Hematopoietic multipotent progenitor cell (in vitro differentiated cells): ENCODE data around the gene ALPK3. TPM values are rescaled to one million over a fixed set of nuclear protein-coding genes. Genes with fewer than 3 reads are reported as not detected.

ENCODE experiments used
- DNase-seq, 3 donors: peaks; one replicate each; pipeline ENCODE4 v3.0.0-alpha.2; 2011 to 2015; ENCODE audit warnings: low read depth in 2 of 3, low spot score in 2 of 3
- total RNA-seq: library from RNA; depleted of rRNA; stranded (reverse); fragments of >200 nt; gene quantifications from one replicate; pipeline ENCODE4 v1.2.3, GENCODE V29; 2012

The ALPK3 gene
- total RNA-seq, 1 donor = 0.81 TPM

DNA sequence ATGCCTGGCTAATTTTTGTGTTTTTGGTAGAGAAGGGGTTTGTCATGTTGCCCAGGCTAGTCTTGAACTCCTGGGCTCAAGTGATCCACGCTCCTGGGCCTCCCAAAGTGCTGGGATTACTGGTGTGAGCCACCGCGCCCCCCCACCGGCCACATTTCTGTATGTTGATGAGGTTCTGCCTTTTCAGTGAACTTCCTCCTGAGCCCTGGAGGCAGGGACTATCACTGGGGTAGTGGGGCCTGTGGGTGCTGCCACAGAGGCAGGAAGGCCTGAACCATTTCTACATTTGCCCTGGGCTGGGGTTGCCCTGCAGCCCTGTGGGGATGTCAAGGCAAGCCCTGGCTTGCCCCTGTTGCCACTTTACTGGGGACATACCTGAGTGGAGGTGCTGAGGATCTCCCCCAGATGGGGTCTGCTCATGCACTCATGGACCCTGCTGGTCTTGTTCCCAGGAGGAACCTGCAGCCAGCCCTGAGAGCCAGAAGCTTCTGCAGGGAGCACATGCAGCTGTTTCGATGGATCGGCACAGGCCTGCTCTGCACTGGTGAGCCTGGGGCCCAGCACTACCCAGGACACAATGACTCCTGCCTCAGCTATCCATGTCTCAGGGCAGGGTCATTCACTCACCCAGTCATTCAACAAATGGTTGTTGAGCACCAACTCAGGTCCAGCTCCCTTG, 73.0 kb downstream of the ALPK3 start:
- DNase-seq = no peak

DNA sequence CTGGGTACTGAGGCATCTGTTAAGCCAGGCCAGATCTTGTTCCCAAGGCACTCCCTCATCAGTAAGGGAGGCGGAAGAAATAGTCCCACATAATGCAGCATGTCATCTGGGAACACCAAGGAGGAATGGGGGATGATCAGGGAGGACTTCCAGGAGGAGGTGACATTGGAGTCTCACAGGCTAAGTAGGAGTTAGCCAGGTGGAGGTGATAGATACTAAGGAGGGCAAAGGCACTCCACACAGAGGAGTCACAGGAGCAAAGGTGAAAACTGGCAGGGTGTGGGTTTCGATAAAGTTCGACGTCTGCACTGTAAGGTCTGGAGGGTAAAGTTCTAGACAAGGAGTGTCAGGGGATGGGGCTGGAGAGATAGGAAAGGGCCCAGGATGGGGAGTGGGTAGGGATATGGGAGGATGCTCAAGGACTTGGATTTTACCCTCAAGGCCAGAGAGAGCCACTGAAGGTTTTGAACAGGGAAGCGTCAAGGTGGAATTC, 73.6 kb downstream of the ALPK3 start:
- no peak for DNase-seq

- DNase-seq = no peak
Observed at GRCh38 chr15:84891339-84891738, 74.2 kb downstream of the ALPK3 start.

- DNase-seq = no peak
Observed at GRCh38 chr15:84892786-84893307, 75.7 kb downstream of the ALPK3 start.

GRCh38 chr15:84893607-84894006, 76.5 kb downstream of the ALPK3 start:
- no peak for DNase-seq

DNA sequence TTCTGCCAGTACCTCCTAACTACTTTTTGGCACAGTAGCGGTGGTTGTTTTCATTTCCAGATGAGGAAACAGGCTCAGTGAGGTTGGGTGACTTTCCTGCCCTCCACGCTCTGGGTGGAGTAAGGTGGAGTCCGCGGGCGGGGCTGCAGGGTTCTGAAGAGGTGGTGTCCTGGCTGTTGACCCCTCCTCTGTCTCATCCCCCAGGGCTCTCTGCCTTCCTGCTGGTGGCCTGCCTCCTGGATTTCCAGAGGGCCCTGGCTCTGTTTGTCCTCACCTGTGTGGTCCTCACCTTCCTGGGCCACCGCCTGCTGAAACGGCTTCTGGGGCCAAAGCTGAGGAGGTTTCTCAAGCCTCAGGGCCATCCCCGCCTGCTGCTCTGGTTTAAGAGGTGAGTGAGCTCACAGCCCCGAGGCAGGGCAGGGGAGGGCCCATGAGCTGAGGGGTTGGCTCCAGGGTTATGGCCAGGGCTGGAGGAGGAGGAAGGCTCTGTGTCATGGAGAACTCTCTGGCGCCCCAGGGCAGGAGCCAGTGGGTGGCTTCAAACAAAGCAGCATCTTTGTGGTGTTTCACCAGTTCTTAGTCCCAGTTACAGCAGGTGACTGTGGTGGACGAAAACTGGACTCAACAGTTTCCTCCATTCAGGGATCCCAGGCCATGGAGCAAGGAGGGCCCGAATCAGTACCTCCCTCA, 77.7 kb downstream of the ALPK3 start:
- DNase-seq = no peak

DNA sequence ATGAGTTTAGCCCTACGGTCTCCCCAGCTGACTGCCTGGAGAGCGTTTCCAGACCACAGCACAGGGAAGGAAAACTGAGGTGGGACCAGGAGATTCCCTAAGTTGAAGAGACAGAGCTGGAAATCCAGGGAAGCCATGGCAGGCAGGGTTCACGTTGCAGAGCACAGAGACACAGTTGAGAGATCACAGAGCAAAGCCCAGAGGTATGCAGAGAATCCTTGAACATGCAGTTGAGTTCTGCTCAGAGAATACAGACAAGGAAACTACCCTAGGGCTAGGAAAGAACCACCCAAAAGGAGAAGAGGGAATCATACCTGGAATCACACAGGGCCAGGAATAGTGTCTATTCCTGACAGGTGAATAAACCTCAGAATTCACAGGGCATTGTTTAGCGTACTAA, 81.6 kb downstream of the ALPK3 start:
- no peak for DNase-seq

GRCh38 chr15:84899750-84900149, 82.6 kb downstream of the ALPK3 start:
- no peak for DNase-seq

DNA sequence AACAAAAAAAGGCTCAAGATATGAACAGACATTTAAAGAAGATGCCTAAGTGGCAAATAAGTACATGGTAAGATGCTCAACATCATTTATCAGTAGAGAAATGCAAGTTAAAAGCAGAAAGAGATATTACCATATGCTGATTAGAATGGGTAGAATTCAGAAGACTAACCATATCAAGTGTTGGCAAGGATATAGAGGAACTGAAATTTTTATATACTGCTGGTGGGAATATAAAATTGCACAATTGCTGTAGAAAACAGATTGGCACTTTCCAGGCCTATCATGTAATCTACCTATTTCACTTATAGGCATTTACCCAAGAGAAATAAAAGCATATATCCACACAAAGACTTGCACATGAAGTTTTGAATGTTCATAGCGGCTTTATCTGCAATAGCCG, 84.4 kb downstream of the ALPK3 start:
- DNase-seq = no peak

GRCh38 chr15:84903751-84904150, 86.6 kb downstream of the ALPK3 start:
- no peak for DNase-seq

GRCh38 chr15:84904419-84904818, 87.3 kb downstream of the ALPK3 start:
- DNase-seq = no peak

- DNase-seq = no peak
Observed at GRCh38 chr15:84905016-84905916, 88.1 kb downstream of the ALPK3 start.

GRCh38 chr15:84907731-84908130, 90.6 kb downstream of the ALPK3 start:
- no peak for DNase-seq

DNA sequence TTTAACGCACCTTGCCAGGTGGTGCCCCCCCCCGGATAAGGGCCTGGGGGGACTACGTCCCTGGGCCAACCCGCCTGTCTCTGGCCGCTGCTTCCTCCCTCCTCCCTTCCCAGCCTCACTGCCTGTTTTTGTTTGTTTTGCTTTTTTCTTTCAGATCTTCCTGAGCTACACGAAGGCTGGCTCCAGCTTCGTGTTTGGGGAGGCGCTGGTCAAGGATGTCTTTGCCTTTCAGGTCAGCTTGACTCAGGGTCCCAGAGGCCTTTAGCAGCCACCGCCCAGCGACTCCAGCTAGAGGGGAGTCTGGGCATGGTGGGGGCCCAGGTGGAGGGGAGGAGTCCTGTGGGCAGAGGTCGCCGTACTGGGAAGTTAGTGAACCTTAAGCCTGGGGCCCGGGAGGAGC, 91.4 kb downstream of the ALPK3 start:
- DNase-seq = no peak

- no peak for DNase-seq
Observed at GRCh38 chr15:84909029-84909428, 91.9 kb downstream of the ALPK3 start.

GRCh38 chr15:84909782-84910181, 92.6 kb downstream of the ALPK3 start:
- no peak for DNase-seq

GRCh38 chr15:84910928-84911623, 93.9 kb downstream of the ALPK3 start:
- DNase-seq = no peak

GRCh38 chr15:84911879-84912660, 94.9 kb downstream of the ALPK3 start:
- DNase-seq = no peak

- DNase-seq = no peak
Observed at GRCh38 chr15:84913360-84913723, 96.2 kb downstream of the ALPK3 start.

GRCh38 chr15:84914351-84914750, 97.2 kb downstream of the ALPK3 start:
- DNase-seq = peak in 1 of 3 donors; percentile 6
